Ovary (tissue), 9 donors: ENCODE data around the gene YWHAB. TPM values are rescaled to one million over a fixed set of nuclear protein-coding genes. Genes with fewer than 3 reads are reported as not detected.

Source experiments
- DNase-seq, 5 donors: peaks; one replicate each; pipeline ENCODE4 v3.0.0-alpha.2; 2019 to 2020
- H3K27ac ChIP-seq, 2 donors: fragments of 200-600 bp; one replicate each; pipeline versions ENCODE4 v1.5.1 to v1.8.0; 2019 to 2022
- H3K27me3 ChIP-seq: fragments of 200-600 bp; one replicate; pipeline ENCODE4 v1.8.0; 2022
- H3K36me3 ChIP-seq: fragments of 200-600 bp; sonication (generic); one replicate; pipeline ENCODE4 v1.5.1; 2019
- H3K4me1 ChIP-seq: one replicate; pipeline ENCODE4 v1.8.1; 2013; ENCODE audit warnings: mild to moderate bottlenecking, moderate library complexity; ENCODE audit not compliant: insufficient read depth
- H3K4me3 ChIP-seq: fragments of 200-600 bp; sonication (generic); one replicate; pipeline ENCODE4 v1.5.1; 2017
- H3K9me3 ChIP-seq, 2 donors: fragments of 200-600 bp in 1 of 2; sonication (generic) in 1 of 2; one replicate each; pipeline versions ENCODE4 v1.5.1 to v1.8.1; 2013 to 2019; ENCODE audit warnings: mild to moderate bottlenecking in 1 of 2, moderate library complexity in 1 of 2
- CTCF ChIP-seq, 3 donors: fragments of 450-650 bp in 2 of 3; fragments of 200-600 bp in 1 of 3; IDR thresholded peaks; one replicate each; pipeline versions ENCODE4 v1.5.1 to v1.8.0; 2016 to 2022; ENCODE audit warnings: antibody characterized with exemption in 3 of 3, mild to moderate bottlenecking in 1 of 3
- EP300 ChIP-seq: sonication (generic); formaldehyde crosslinking; IDR thresholded peaks from one replicate; pipeline ENCODE4 v1.6.1; 2017; ENCODE audit warnings: antibody characterized with exemption
- POLR2A ChIP-seq: fragments of 450-650 bp; IDR thresholded peaks from one replicate; pipeline ENCODE4 v1.6.1; 2017; ENCODE audit warnings: antibody characterized with exemption, mild to moderate bottlenecking, moderate library complexity
- WGBS, 3 donors: extraction: QIAGEN DNeasy Blood & Tissue Kit in 1 of 3; methylation state at CpG; one replicate each; pipeline versions ENCODE4 v1.1.5 to v1.1.7; 2013 to 2017; 5-methylcytosine and 5-hydroxymethylcytosine counted together
- intact Hi-C, 4 donors: fragments of 100-400 bp; cut with DNase I; formaldehyde crosslinking; loops; one replicate each; pipeline versions ENCODE4 v1.11.0 to v1.15.1; 2022 to 2023
- polyA plus RNA-seq, 2 donors: library from polyadenylated mRNA; stranded (reverse); fragments of 200-250 nt in 1 of 2; fragments of 350-450 nt in 1 of 2; fragmentation: Illumina TruSeq in 1 of 2; extraction: RNeasy Lipid Tissue Mini Kit (QIAGEN cat#74804) in 1 of 2; gene quantifications; one replicate each; pipeline ENCODE4 v1.2.3, GENCODE V29; 2013 to 2014
- total RNA-seq, 7 donors: library from RNA; depleted of rRNA in 2 of 7; stranded (reverse); fragments of >200 nt in 2 of 7; fragmentation: NEBNext Ultra II Directional in 3 of 7; extraction: Animal tissue kit (Norgen Biotek cat#: 25700) in 3 of 7; gene quantifications; one replicate each; pipeline versions ENCODE4 v1.1.0 to v1.2.4, GENCODE V29; 2016 to 2023
- donor health status: DM: no; HTN: no; CAD: no; lungs with moderate emphysema.
- donor health status: DM: no; HTN: no; CAD: no.
- donor health status: Bipolar disorder and iron deficiency.
- donor health status: DM: yes; HTN: yes; CAD: no.
- donor health status: DM: no; HTN: no; CAD: no.
- donor health status: DM: yes; HTN: yes; CAD: no.

YWHAB gene
- total and polyA plus RNA-seq, 9 donors: 55.1 to 252 (median 117) TPM

- Histone ChIP-seq H3K27ac (no peak overlapping the region), H3K4me1 (no peaks in the 10 kb centered on the region), H3K27me3 (no peaks in the 10 kb centered on the region), H3K9me3 (no peaks in the 10 kb centered on the region), H3K4me3 (no peak overlapping the region), H3K36me3 (no peaks in the 10 kb centered on the region)
- WGBS, 3 donors: 79 to 88% (median 85%) methylated on average over 5 of the region's 5 CpGs
- DNase-seq: no peak
- intact Hi-C loops: no loop called here
- no peak for TF ChIP-seq EP300
- no peak for TF ChIP-seq POLR2A
Observed at GRCh38 chr20:44904377-44904776, 18.9 kb downstream of the YWHAB start.

GRCh38 chr20:44908987-44909871 lies 23.7 kb downstream of the YWHAB start:
- Histone ChIP-seq H3K27ac (no peak overlapping the region), H3K4me1 (no peaks in the 10 kb centered on the region), H3K4me3 (peak overlapping the region; percentile 59), H3K36me3 (no peaks in the 10 kb centered on the region), H3K9me3 (no peaks in the 10 kb centered on the region), H3K27me3 (no peaks in the 10 kb centered on the region)
- TF ChIP-seq EP300 (no peak), POLR2A (no peak), CTCF (IDR thresholded peaks at IDR 0.05) (no peak)
- DNase-seq: no peak
- intact Hi-C loops: no loop called here
- 18 to 26% (median 22%) methylated on average over 14 of the region's 14 CpGs for WGBS, 3 donors

- intact Hi-C loops: no loop called here
- peak within 1 kb of the TSS; percentile 59 for H3K4me3 ChIP-seq
- 1 to 3% (median 3%) methylated on average over 36 to 61 of the region's 61 CpGs for WGBS, 3 donors
Observed at GRCh38 chr20:44909872-44910689, 24.6 kb downstream of the YWHAB start, which contains the start of gene PABPC1L. Gene PABPC1L, plus strand, starts transcription at chr20:44910060. Its CDS starts 84 bp downstream, at chr20:44910144.

GRCh38 chr20:44910690-44911262 lies 25.3 kb downstream of the YWHAB start:
- no peaks in the 10 kb centered on the region for H3K4me1 ChIP-seq
- DNase-seq: no peak
- H3K36me3 ChIP-seq: no peaks in the 10 kb centered on the region
- whole genome bisulfite sequencing, 3 donors: 65 to 72% (median 72%) methylated on average over 17 of the region's 17 CpGs
- intact Hi-C loops: no loop called here
- H3K27ac ChIP-seq: no peak overlapping the region
- TF ChIP-seq CTCF (IDR thresholded peaks at IDR 0.05): no peak
- H3K9me3 ChIP-seq: no peaks in the 10 kb centered on the region
- no peaks in the 10 kb centered on the region for H3K27me3 ChIP-seq
- H3K4me3 ChIP-seq: no peak overlapping the region

More at GRCh38 chr20:44909872-44910689, 24.6 kb downstream of the YWHAB start, which contains the start of gene PABPC1L:
- TF ChIP-seq CTCF (IDR thresholded peaks at IDR 0.05): no peak
- no peak for TF ChIP-seq EP300
- TF ChIP-seq POLR2A: no peak
- Histone ChIP-seq H3K27me3 (no peaks in the 10 kb centered on the region), H3K9me3 (no peaks in the 10 kb centered on the region), H3K4me1 (no peaks in the 10 kb centered on the region), H3K36me3 (no peaks in the 10 kb centered on the region), H3K27ac (no peak within 1 kb of the TSS)
- peak; percentile 51 to 77 (median 62) for DNase-seq
